BLaER1 treated with 17β-estradiol and CSF1 and Interleukin-3, amounts not matched to agents 10 nM and 100 nM (cell line): ENCODE measurements around the gene BAG2.

ENCODE experiments used
- H3K27ac ChIP-seq, 11 experiments: shearing (Covaris generic); formaldehyde crosslinking; 2 replicates each; pipeline ENCODE4 v1.8.1; 2022
- H3K27me3 ChIP-seq, 11 experiments: shearing (Covaris generic); formaldehyde crosslinking; 2 replicates each; pipeline ENCODE4 v1.8.1; 2022
- H3K36me3 ChIP-seq, 11 experiments: shearing (Covaris generic); formaldehyde crosslinking; 2 replicates each; pipeline ENCODE4 v1.8.1; 2022
- H3K4me1 ChIP-seq, 10 experiments: shearing (Covaris generic); formaldehyde crosslinking; 2 replicates each; pipeline ENCODE4 v1.8.1; 2022
- H3K4me2 ChIP-seq, 11 experiments: shearing (Covaris generic); formaldehyde crosslinking; 2 replicates each; pipeline ENCODE4 v1.8.1; 2022
- H3K4me3 ChIP-seq, 10 experiments: shearing (Covaris generic); formaldehyde crosslinking; 2 replicates each; pipeline ENCODE4 v1.8.1; 2022
- H3K9ac ChIP-seq, 11 experiments: shearing (Covaris generic); formaldehyde crosslinking; 2 replicates each; pipeline ENCODE4 v1.8.1; 2022
- H3K9me3 ChIP-seq, 11 experiments: shearing (Covaris generic); formaldehyde crosslinking; replicated peaks in 1 of 11; 2 replicates each; pipeline ENCODE4 v1.8.1; 2022
- H4K20me1 ChIP-seq, 11 experiments: shearing (Covaris generic); formaldehyde crosslinking; 2 replicates each; pipeline ENCODE4 v1.8.1; 2022
- Cebpa-rat ChIP-seq, 11 experiments: shearing (Covaris generic); IDR thresholded peaks; 2 replicates each; pipeline ENCODE4 v1.8.1; 2022

BAG2 gene

GRCh38 chr6:57141451-57142177, 30.5 kb upstream of the BAG2 start:
- no peaks in the 10 kb centered on the region for H3K27me3 ChIP-seq
- no peak overlapping the region for H3K9ac ChIP-seq
- peaks cover 46 to 92% (median 75%) of the 10 kb centered on the region in 11 experiments for H3K36me3 ChIP-seq
- H3K4me2 ChIP-seq = no peak overlapping the region
- H4K20me1 ChIP-seq = no peaks in the 10 kb centered on the region
- H3K4me3 ChIP-seq = no peak overlapping the region
- no peak overlapping the region for H3K27ac ChIP-seq
- TF ChIP-seq Cebpa-rat (IDR thresholded peaks at IDR 0.05) = no peak
- H3K4me1 ChIP-seq = no peaks in the 10 kb centered on the region
- H3K9me3 ChIP-seq = peaks cover 0 to 10% (median 0%) of the 10 kb centered on the region in 11 experiments; a peak in 4 of 22 replicates

- H3K27me3 ChIP-seq = no peaks in the 10 kb centered on the region
- peaks cover 0 to 10% (median 0%) of the 10 kb centered on the region in 11 experiments; a peak in 4 of 22 replicates for H3K9me3 ChIP-seq
- no peak overlapping the region for H3K27ac ChIP-seq
- H3K36me3 ChIP-seq = peaks cover 44 to 92% (median 74%) of the 10 kb centered on the region in 11 experiments
- H3K4me2 ChIP-seq = no peak overlapping the region
- H3K4me3 ChIP-seq = no peak overlapping the region
- H4K20me1 ChIP-seq = no peaks in the 10 kb centered on the region
- H3K4me1 ChIP-seq = no peaks in the 10 kb centered on the region
- TF ChIP-seq Cebpa-rat (IDR thresholded peaks at IDR 0.05) = no peak
- H3K9ac ChIP-seq = no peak overlapping the region
These were observed 30.0 kb upstream of the BAG2 start for GRCh38 chr6:57142178-57142525.

DNA sequence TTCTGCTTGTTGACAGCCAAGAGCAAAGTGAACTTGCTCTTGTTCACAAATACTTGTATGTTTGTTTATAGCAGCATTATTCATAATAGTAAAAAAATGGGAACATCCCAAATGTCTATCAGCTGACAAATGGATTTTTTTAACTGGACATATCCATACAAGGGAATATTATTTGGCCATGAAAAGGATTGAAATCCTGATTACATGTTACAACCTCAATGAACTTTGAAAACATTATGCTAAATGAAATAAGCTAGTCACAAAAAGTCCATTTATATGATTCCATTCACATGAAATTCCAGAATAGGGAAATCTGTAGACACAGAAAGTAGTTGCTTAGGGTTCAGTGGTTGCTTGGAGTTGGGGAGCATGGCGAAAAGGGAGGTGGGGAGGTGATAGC, 28.4 kb upstream of the BAG2 start:
- H3K4me2 ChIP-seq = no peak overlapping the region
- TF ChIP-seq Cebpa-rat (IDR thresholded peaks at IDR 0.05) = no peak
- no peaks in the 10 kb centered on the region for H3K4me1 ChIP-seq
- no peak overlapping the region for H3K4me3 ChIP-seq
- peaks cover 0 to 10% (median 0%) of the 10 kb centered on the region in 11 experiments; a peak in 4 of 22 replicates for H3K9me3 ChIP-seq
- H3K27ac ChIP-seq = no peak overlapping the region
- no peaks in the 10 kb centered on the region for H3K27me3 ChIP-seq
- H3K9ac ChIP-seq = no peak overlapping the region
- H3K36me3 ChIP-seq = peaks cover 49 to 95% (median 77%) of the 10 kb centered on the region in 11 experiments
- no peaks in the 10 kb centered on the region for H4K20me1 ChIP-seq

- Histone ChIP-seq H3K27me3 (no peaks in the 10 kb centered on the region), H3K4me2 (no peak overlapping the region), H4K20me1 (0 out of 22 replicates have a peak, but pooled peaks cover 0 to 5% (median 0%) of the 10 kb centered on the region in 11 experiments), H3K9ac (no peak overlapping the region), H3K27ac (no peak overlapping the region), H3K4me1 (no peaks in the 10 kb centered on the region), H3K4me3 (no peak overlapping the region), H3K9me3 (peaks cover 0 to 4% (median 0%) of the 10 kb centered on the region in 11 experiments; a peak in 3 of 22 replicates), H3K36me3 (peaks cover 59 to 98% (median 88%) of the 10 kb centered on the region in 11 experiments)
- TF ChIP-seq Cebpa-rat (IDR thresholded peaks at IDR 0.05) = no peak
These were observed 24.7 kb upstream of the BAG2 start for GRCh38 chr6:57147401-57147800.

- Histone ChIP-seq H3K9me3 (peaks cover 0 to 4% (median 0%) of the 10 kb centered on the region in 11 experiments; a peak in 1 of 22 replicates), H4K20me1 (0 out of 22 replicates have a peak, but pooled peaks cover 0 to 5% (median 0%) of the 10 kb centered on the region in 11 experiments), H3K4me3 (no peak overlapping the region), H3K4me1 (no peaks in the 10 kb centered on the region), H3K36me3 (peaks cover 61 to 98% (median 88%) of the 10 kb centered on the region in 11 experiments), H3K9ac (no peak overlapping the region), H3K27ac (no peak overlapping the region), H3K4me2 (no peak overlapping the region), H3K27me3 (no peaks in the 10 kb centered on the region)
- TF ChIP-seq Cebpa-rat (IDR thresholded peaks at IDR 0.05) = no peak
These were observed 23.9 kb upstream of the BAG2 start for GRCh38 chr6:57147955-57148858.

GRCh38 chr6:57158658-57159057, 13.5 kb upstream of the BAG2 start:
- H3K9me3 ChIP-seq = no peaks in the 10 kb centered on the region; a peak in 2 of 22 replicates
- no peak for TF ChIP-seq Cebpa-rat (IDR thresholded peaks at IDR 0.05)
- no peak overlapping the region for H3K27ac ChIP-seq
- no peak overlapping the region for H3K9ac ChIP-seq
- H4K20me1 ChIP-seq = no peaks in the 10 kb centered on the region
- H3K4me1 ChIP-seq = no peaks in the 10 kb centered on the region
- no peak overlapping the region for H3K4me2 ChIP-seq
- no peaks in the 10 kb centered on the region for H3K27me3 ChIP-seq
- H3K4me3 ChIP-seq = no peak overlapping the region
- H3K36me3 ChIP-seq = peaks cover 33 to 90% (median 55%) of the 10 kb centered on the region in 11 experiments

GRCh38 chr6:57159127-57159526, 13.0 kb upstream of the BAG2 start:
- Histone ChIP-seq H3K4me2 (no peak overlapping the region), H3K9ac (no peak overlapping the region), H3K9me3 (peaks cover 0 to under 1% (median 0%) of the 10 kb centered on the region in 11 experiments; a peak in 2 of 22 replicates), H3K4me3 (no peak overlapping the region), H3K4me1 (no peaks in the 10 kb centered on the region), H4K20me1 (no peaks in the 10 kb centered on the region), H3K27ac (no peak overlapping the region), H3K27me3 (no peaks in the 10 kb centered on the region), H3K36me3 (peaks cover 32 to 90% (median 51%) of the 10 kb centered on the region in 11 experiments)
- no peak for TF ChIP-seq Cebpa-rat (IDR thresholded peaks at IDR 0.05)

- peaks cover 25 to 91% (median 47%) of the 10 kb centered on the region in 11 experiments; a peak in 21 of 22 replicates for H3K36me3 ChIP-seq
- H3K9me3 ChIP-seq = peaks cover 0 to 12% (median 9%) of the 10 kb centered on the region in 11 experiments; a peak in 13 of 22 replicates
- H3K4me1 ChIP-seq = no peaks in the 10 kb centered on the region
- H3K9ac ChIP-seq = no peak overlapping the region
- no peak overlapping the region for H3K4me3 ChIP-seq
- H3K27me3 ChIP-seq = no peaks in the 10 kb centered on the region
- no peak for TF ChIP-seq Cebpa-rat (IDR thresholded peaks at IDR 0.05)
- H3K4me2 ChIP-seq = no peak overlapping the region
- no peaks in the 10 kb centered on the region for H4K20me1 ChIP-seq
- no peak overlapping the region for H3K27ac ChIP-seq
These were observed 10.1 kb upstream of the BAG2 start for GRCh38 chr6:57162028-57162427.

GRCh38 chr6:57162516-57162915, 9.6 kb upstream of the BAG2 start:
- Histone ChIP-seq H3K36me3 (peaks cover 25 to 91% (median 52%) of the 10 kb centered on the region in 11 experiments), H3K4me1 (no peaks in the 10 kb centered on the region), H3K27ac (no peak overlapping the region), H3K9me3 (peaks cover 0 to 12% (median 9%) of the 10 kb centered on the region in 11 experiments; a peak in 13 of 22 replicates), H3K4me3 (no peak overlapping the region), H4K20me1 (peaks cover 0 to 3% (median 0%) of the 10 kb centered on the region in 11 experiments; a peak in 1 of 22 replicates), H3K27me3 (no peaks in the 10 kb centered on the region), H3K9ac (no peak overlapping the region), H3K4me2 (no peak overlapping the region)
- no peak for TF ChIP-seq Cebpa-rat (IDR thresholded peaks at IDR 0.05)
